ENCODE data around the gene FBXO28.

The FBXO28 gene

DNA sequence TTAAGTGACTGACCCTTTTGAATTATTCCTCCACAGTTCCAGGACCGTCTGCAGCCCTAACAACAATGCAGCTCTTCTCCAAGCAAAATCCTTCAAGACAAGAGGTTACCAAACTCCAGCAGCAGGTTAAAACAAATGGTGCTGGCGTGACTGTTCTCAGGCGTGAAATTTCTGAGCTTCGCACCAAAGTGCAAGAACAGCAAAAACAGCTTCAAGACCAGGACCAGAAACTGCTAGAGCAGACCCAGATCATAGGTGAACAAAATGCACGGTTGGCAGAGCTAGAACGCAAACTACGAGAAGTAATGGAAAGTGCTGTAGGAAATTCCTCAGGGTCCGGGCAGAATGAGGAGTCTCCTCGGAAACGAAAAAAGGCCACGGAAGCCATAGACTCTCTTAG lies 43.4 kb downstream of the FBXO28 start:
- Histone ChIP-seq H3K27me3 (ENCODE audit: insufficient read depth, low read length, poor library complexity, severe bottlenecking) (no peaks in the 10 kb centered on the region), H2AFZ (ENCODE audit: low read length) (no peak overlapping the region), H4K20me1 (ENCODE audit: insufficient read depth, low read length, poor library complexity, severe bottlenecking) (no peaks in the 10 kb centered on the region), H3K9me2 (replicated peaks; ENCODE audit: low read depth, low read length) (no peaks in the 10 kb centered on the region), H3K9ac (ENCODE audit: low read depth, low read length, poor library complexity, severe bottlenecking) (no peak overlapping the region), H3K4me1 (ENCODE audit: insufficient read depth, low read length, poor library complexity, severe bottlenecking) (no peaks in the 10 kb centered on the region), H3K79me2 (ENCODE audit: insufficient read depth, low read length) (no peaks in the 10 kb centered on the region), H3F3A (ENCODE audit: low read depth) (no peaks in the 10 kb centered on the region), H3K4me3 (ENCODE audit: low read length, poor library complexity, severe bottlenecking) (no peak overlapping the region), H3K4me2 (ENCODE audit: low read depth, low read length, poor library complexity, severe bottlenecking) (no peak overlapping the region), H3K9me3 (ENCODE audit: insufficient read depth, low read depth, low read length) (no peaks in the 10 kb centered on the region), H3K36me3 (ENCODE audit: insufficient read depth, low read length) (peaks cover 40% of the 10 kb centered on the region)
- no peak for TF ChIP-seq EZH2phosphoT487 (IDR thresholded peaks at IDR 0.05; ENCODE audit: borderline replicate concordance)
- TF ChIP-seq, protein P1, sequence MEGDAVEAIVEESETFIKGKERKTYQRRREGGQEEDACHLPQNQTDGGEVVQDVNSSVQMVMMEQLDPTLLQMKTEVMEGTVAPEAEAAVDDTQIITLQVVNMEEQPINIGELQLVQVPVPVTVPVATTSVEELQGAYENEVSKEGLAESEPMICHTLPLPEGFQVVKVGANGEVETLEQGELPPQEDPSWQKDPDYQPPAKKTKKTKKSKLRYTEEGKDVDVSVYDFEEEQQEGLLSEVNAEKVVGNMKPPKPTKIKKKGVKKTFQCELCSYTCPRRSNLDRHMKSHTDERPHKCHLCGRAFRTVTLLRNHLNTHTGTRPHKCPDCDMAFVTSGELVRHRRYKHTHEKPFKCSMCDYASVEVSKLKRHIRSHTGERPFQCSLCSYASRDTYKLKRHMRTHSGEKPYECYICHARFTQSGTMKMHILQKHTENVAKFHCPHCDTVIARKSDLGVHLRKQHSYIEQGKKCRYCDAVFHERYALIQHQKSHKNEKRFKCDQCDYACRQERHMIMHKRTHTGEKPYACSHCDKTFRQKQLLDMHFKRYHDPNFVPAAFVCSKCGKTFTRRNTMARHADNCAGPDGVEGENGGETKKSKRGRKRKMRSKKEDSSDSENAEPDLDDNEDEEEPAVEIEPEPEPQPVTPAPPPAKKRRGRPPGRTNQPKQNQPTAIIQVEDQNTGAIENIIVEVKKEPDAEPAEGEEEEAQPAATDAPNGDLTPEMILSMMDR (conservative IDR thresholded peaks at IDR 0.05; ENCODE audit: low read length): no peak

DNA sequence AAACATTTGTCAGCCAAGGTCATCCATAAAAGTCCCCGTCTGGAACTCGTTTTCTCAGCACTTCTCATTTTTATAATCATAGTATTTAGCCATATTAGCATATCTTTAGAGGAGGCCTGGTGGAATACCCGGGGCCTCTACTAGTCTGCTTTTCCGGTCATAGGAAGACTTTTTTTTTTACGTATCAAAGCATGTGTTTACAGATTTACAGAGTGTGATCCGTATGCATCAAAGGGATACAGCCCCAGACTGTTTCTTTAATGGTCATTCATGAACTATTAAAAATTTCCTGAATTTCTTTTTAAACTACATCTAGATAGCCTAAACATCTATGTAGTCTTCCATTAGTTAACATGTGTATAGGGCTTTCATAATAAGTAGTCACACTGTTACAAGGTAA lies 45.6 kb downstream of the FBXO28 start:
- H3K4me3 ChIP-seq (ENCODE audit: low read length, poor library complexity, severe bottlenecking): no peak overlapping the region
- H3K9me3 ChIP-seq (ENCODE audit: insufficient read depth, low read depth, low read length): no peaks in the 10 kb centered on the region
- no peaks in the 10 kb centered on the region for H3K4me1 ChIP-seq (ENCODE audit: insufficient read depth, low read length, poor library complexity, severe bottlenecking)
- H3K79me2 ChIP-seq (ENCODE audit: insufficient read depth, low read length): no peaks in the 10 kb centered on the region
- H3K9ac ChIP-seq (ENCODE audit: low read depth, low read length, poor library complexity, severe bottlenecking): no peak overlapping the region
- H3F3A ChIP-seq (ENCODE audit: low read depth): no peaks in the 10 kb centered on the region
- H3K4me2 ChIP-seq (ENCODE audit: low read depth, low read length, poor library complexity, severe bottlenecking): no peak overlapping the region
- H2AFZ ChIP-seq (ENCODE audit: low read length): no peak overlapping the region
- H3K27me3 ChIP-seq (ENCODE audit: insufficient read depth, low read length, poor library complexity, severe bottlenecking): no peaks in the 10 kb centered on the region
- TF ChIP-seq EZH2phosphoT487 (IDR thresholded peaks at IDR 0.05; ENCODE audit: borderline replicate concordance): no peak
- TF ChIP-seq, protein P1 (conservative IDR thresholded peaks at IDR 0.05; ENCODE audit: low read length): no peak
- H3K36me3 ChIP-seq (ENCODE audit: insufficient read depth, low read length): peaks cover 35% of the 10 kb centered on the region
- H4K20me1 ChIP-seq (ENCODE audit: insufficient read depth, low read length, poor library complexity, severe bottlenecking): no peaks in the 10 kb centered on the region
- no peaks in the 10 kb centered on the region for H3K9me2 ChIP-seq (replicated peaks; ENCODE audit: low read depth, low read length)

DNA sequence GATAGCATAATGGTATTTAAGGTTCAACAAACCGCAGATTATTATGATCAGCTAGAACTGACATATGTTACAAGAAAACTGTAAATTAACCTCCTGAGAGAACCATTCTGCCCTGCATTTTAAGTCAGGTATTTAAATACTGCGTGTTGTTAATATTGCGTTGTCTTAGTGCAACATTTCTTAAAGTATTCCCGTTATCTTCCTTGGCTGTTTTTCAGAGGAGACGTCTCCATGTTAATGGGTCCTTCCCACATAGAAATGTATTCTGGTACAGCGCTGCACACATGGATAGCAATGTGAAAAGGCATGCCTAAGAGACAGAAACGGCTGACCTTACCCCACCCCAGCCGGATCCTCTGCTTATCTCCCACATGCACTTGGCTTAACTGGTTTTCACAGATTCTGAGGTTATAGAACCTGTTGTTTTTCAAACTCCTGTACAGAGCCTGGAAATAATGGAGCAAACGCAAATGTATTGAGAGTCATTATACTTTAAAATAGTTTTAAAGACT lies 46.3 kb downstream of the FBXO28 start:
- Histone ChIP-seq H3K9me2 (replicated peaks; ENCODE audit: low read depth, low read length) (no peaks in the 10 kb centered on the region), H3K36me3 (ENCODE audit: insufficient read depth, low read length) (peaks cover 35% of the 10 kb centered on the region)

More for the DNA sequence above, 46.3 kb downstream of the FBXO28 start:
- Histone ChIP-seq H3K4me1 (ENCODE audit: insufficient read depth, low read length, poor library complexity, severe bottlenecking) (no peaks in the 10 kb centered on the region), H3K27me3 (ENCODE audit: insufficient read depth, low read length, poor library complexity, severe bottlenecking) (no peaks in the 10 kb centered on the region), H3F3A (ENCODE audit: low read depth) (no peaks in the 10 kb centered on the region), H3K9me3 (ENCODE audit: insufficient read depth, low read depth, low read length) (no peaks in the 10 kb centered on the region), H3K79me2 (ENCODE audit: insufficient read depth, low read length) (no peaks in the 10 kb centered on the region), H4K20me1 (ENCODE audit: insufficient read depth, low read length, poor library complexity, severe bottlenecking) (no peaks in the 10 kb centered on the region), H2AFZ (ENCODE audit: low read length) (no peak overlapping the region), H3K4me2 (ENCODE audit: low read depth, low read length, poor library complexity, severe bottlenecking) (no peak overlapping the region), H3K4me3 (ENCODE audit: low read length, poor library complexity, severe bottlenecking) (no peak overlapping the region), H3K9ac (ENCODE audit: low read depth, low read length, poor library complexity, severe bottlenecking) (no peak overlapping the region)
- TF ChIP-seq, protein P1 (conservative IDR thresholded peaks at IDR 0.05; ENCODE audit: low read length): no peak
- no peak for TF ChIP-seq EZH2phosphoT487 (IDR thresholded peaks at IDR 0.05; ENCODE audit: borderline replicate concordance)
